ENCODE measurements around the gene MLKL.
A peak's percentile ranks its signal among the peaks of the same experiment; 100 is the strongest.

Gene MLKL

GRCh38 chr16:74666010-74666421, 34.6 kb downstream of the MLKL start:
- H3K27ac ChIP-seq (ENCODE audit: low read length): peak overlapping the region; percentile 74
- peak overlapping the region; percentile 96 for H3K4me2 ChIP-seq (ENCODE audit: low read length)
- TF ChIP-seq EZH2phosphoT487 (IDR thresholded peaks at IDR 0.05; ENCODE audit: low read depth) (no peak), CTCF (IDR thresholded peaks at IDR 0.05; ENCODE audit: low read depth, low read length) (no peak)
- H3K4me1 ChIP-seq (ENCODE audit: low read length): peaks cover 12% of the 10 kb centered on the region
- no peak overlapping the region for H2AFZ ChIP-seq (ENCODE audit: low read depth, low read length)
- H3K36me3 ChIP-seq (replicated peaks; ENCODE audit: low read depth, low read length): peaks cover 37% of the 10 kb centered on the region
- H3K27me3 ChIP-seq (ENCODE audit: low read depth, low read length): no peaks in the 10 kb centered on the region
- peaks cover 18% of the 10 kb centered on the region for H4K20me1 ChIP-seq (ENCODE audit: insufficient read depth, low read length)
- no peaks in the 10 kb centered on the region for H3K9me3 ChIP-seq (ENCODE audit: insufficient read depth, low read length)
- peak overlapping the region; percentile 98 for H3K9ac ChIP-seq (ENCODE audit: low read length)
- peak overlapping the region; percentile 95 for H3K4me3 ChIP-seq (ENCODE audit: low read length)
- peaks cover 57% of the 10 kb centered on the region for H3K79me2 ChIP-seq (ENCODE audit: low read length)

- Histone ChIP-seq H3K9ac (ENCODE audit: low read length) (no peak overlapping the region), H3K27ac (ENCODE audit: low read length) (no peak overlapping the region), H3K4me3 (ENCODE audit: low read length) (no peak overlapping the region), H3K79me2 (ENCODE audit: low read length) (peaks cover 100% of the 10 kb centered on the region), H3K9me3 (ENCODE audit: insufficient read depth, low read length) (no peaks in the 10 kb centered on the region), H2AFZ (ENCODE audit: low read depth, low read length) (no peak overlapping the region), H3K27me3 (ENCODE audit: low read depth, low read length) (no peaks in the 10 kb centered on the region), H4K20me1 (ENCODE audit: insufficient read depth, low read length) (peaks cover 65% of the 10 kb centered on the region), H3K4me1 (ENCODE audit: low read length) (peaks cover 27% of the 10 kb centered on the region), H3K36me3 (replicated peaks; ENCODE audit: low read depth, low read length) (peaks cover 79% of the 10 kb centered on the region), H3K4me2 (ENCODE audit: low read length) (no peak overlapping the region)
- TF ChIP-seq CTCF (IDR thresholded peaks at IDR 0.05; ENCODE audit: low read depth, low read length) (no peak), EZH2phosphoT487 (IDR thresholded peaks at IDR 0.05; ENCODE audit: low read depth) (no peak)
Observed at GRCh38 chr16:74661064-74661463, 39.6 kb downstream of the MLKL start.

- H3K9ac ChIP-seq (ENCODE audit: low read length): no peak overlapping the region
- H3K79me2 ChIP-seq (ENCODE audit: low read length): peaks cover 100% of the 10 kb centered on the region
- H3K4me3 ChIP-seq (ENCODE audit: low read length): no peak overlapping the region
- H3K4me2 ChIP-seq (ENCODE audit: low read length): no peak overlapping the region
- no peaks in the 10 kb centered on the region for H3K9me3 ChIP-seq (ENCODE audit: insufficient read depth, low read length)
- H3K36me3 ChIP-seq (replicated peaks; ENCODE audit: low read depth, low read length): peaks cover 85% of the 10 kb centered on the region
- no peak overlapping the region for H2AFZ ChIP-seq (ENCODE audit: low read depth, low read length)
- TF ChIP-seq EZH2phosphoT487 (IDR thresholded peaks at IDR 0.05; ENCODE audit: low read depth) (no peak), CTCF (IDR thresholded peaks at IDR 0.05; ENCODE audit: low read depth, low read length) (no peak)
- peaks cover 22% of the 10 kb centered on the region for H3K4me1 ChIP-seq (ENCODE audit: low read length)
- H3K27ac ChIP-seq (ENCODE audit: low read length): no peak overlapping the region
- peaks cover 70% of the 10 kb centered on the region for H4K20me1 ChIP-seq (ENCODE audit: insufficient read depth, low read length)
- no peaks in the 10 kb centered on the region for H3K27me3 ChIP-seq (ENCODE audit: low read depth, low read length)
Observed at GRCh38 chr16:74660383-74660782, 40.3 kb downstream of the MLKL start.

- no peak for TF ChIP-seq CTCF (IDR thresholded peaks at IDR 0.05; ENCODE audit: low read depth, low read length)
- no peak for TF ChIP-seq EZH2phosphoT487 (IDR thresholded peaks at IDR 0.05; ENCODE audit: low read depth)
- no peaks in the 10 kb centered on the region for H3K27me3 ChIP-seq (ENCODE audit: low read depth, low read length)
- no peak overlapping the region for H3K27ac ChIP-seq (ENCODE audit: low read length)
- no peak overlapping the region for H3K9ac ChIP-seq (ENCODE audit: low read length)
- no peaks in the 10 kb centered on the region for H3K9me3 ChIP-seq (ENCODE audit: insufficient read depth, low read length)
- peaks cover 81% of the 10 kb centered on the region for H4K20me1 ChIP-seq (ENCODE audit: insufficient read depth, low read length)
- no peak overlapping the region for H3K4me3 ChIP-seq (ENCODE audit: low read length)
- H3K4me1 ChIP-seq (ENCODE audit: low read length): peaks cover 21% of the 10 kb centered on the region
- H2AFZ ChIP-seq (ENCODE audit: low read depth, low read length): no peak overlapping the region
- no peak overlapping the region for H3K4me2 ChIP-seq (ENCODE audit: low read length)
- peaks cover 99% of the 10 kb centered on the region for H3K79me2 ChIP-seq (ENCODE audit: low read length)
- peaks cover 83% of the 10 kb centered on the region for H3K36me3 ChIP-seq (replicated peaks; ENCODE audit: low read depth, low read length)
Observed at GRCh38 chr16:74659041-74659440, 41.6 kb downstream of the MLKL start.

Measured in OCI-LY3 (cell line).